ENCODE data around the gene PEA15.

- TF ChIP-seq, protein P1, sequence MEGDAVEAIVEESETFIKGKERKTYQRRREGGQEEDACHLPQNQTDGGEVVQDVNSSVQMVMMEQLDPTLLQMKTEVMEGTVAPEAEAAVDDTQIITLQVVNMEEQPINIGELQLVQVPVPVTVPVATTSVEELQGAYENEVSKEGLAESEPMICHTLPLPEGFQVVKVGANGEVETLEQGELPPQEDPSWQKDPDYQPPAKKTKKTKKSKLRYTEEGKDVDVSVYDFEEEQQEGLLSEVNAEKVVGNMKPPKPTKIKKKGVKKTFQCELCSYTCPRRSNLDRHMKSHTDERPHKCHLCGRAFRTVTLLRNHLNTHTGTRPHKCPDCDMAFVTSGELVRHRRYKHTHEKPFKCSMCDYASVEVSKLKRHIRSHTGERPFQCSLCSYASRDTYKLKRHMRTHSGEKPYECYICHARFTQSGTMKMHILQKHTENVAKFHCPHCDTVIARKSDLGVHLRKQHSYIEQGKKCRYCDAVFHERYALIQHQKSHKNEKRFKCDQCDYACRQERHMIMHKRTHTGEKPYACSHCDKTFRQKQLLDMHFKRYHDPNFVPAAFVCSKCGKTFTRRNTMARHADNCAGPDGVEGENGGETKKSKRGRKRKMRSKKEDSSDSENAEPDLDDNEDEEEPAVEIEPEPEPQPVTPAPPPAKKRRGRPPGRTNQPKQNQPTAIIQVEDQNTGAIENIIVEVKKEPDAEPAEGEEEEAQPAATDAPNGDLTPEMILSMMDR (IDR thresholded peaks at IDR 0.05; ENCODE audit: low read length), result no peak
- TF ChIP-seq EZH2 (IDR thresholded peaks at IDR 0.05; ENCODE audit: borderline replicate concordance, low read length), result no peak
Measured at GRCh38 chr1:160228431-160228830, 23.2 kb downstream of the PEA15 start.

Measured in OCI-LY1 (cell line).